ENCODE data around the gene ZNF469. TPM values are rescaled to one million over a fixed set of nuclear protein-coding genes. Genes with fewer than 3 reads are reported as not detected.

Gene ZNF469
- total and polyA plus RNA-seq, 9 of the 15 experiments (the other 6 are each of a cell fraction or from before 2014, with no cell fraction given), result 0.01 to 0.04 TPM; not detected in 7

- TF ChIP-seq, protein P1, sequence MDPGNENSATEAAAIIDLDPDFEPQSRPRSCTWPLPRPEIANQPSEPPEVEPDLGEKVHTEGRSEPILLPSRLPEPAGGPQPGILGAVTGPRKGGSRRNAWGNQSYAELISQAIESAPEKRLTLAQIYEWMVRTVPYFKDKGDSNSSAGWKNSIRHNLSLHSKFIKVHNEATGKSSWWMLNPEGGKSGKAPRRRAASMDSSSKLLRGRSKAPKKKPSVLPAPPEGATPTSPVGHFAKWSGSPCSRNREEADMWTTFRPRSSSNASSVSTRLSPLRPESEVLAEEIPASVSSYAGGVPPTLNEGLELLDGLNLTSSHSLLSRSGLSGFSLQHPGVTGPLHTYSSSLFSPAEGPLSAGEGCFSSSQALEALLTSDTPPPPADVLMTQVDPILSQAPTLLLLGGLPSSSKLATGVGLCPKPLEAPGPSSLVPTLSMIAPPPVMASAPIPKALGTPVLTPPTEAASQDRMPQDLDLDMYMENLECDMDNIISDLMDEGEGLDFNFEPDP (CRISPR knock-in tag; IDR thresholded peaks at IDR 0.05), result no peak
- TF ChIP-seq CBX1 (IDR thresholded peaks at IDR 0.05; ENCODE audit: low read depth), result no peak
- TF ChIP-seq EP300 (IDR thresholded peaks at IDR 0.05; ENCODE audit: low read length), result no peak
- no peak for TF ChIP-seq COPS2 (conservative IDR thresholded peaks at IDR 0.05)
- no peak for TF ChIP-seq ARID3A (IDR thresholded peaks at IDR 0.05; ENCODE audit: borderline replicate concordance, low read depth, low read length)
- TF ChIP-seq LCOR (CRISPR knock-in tag; IDR thresholded peaks at IDR 0.05), result no peak
- no peak for TF ChIP-seq PHB (CRISPR knock-in tag; IDR thresholded peaks at IDR 0.05)
- no peak for TF ChIP-seq CHAMP1 (IDR thresholded peaks at IDR 0.05)
These were observed 32.0 kb downstream of the ZNF469 start (continued) for GRCh38 chr16:88414521-88415380.

Data from K562 (cell line).